Lower lobe of right lung (tissue), 2 donors: ENCODE measurements around the gene CIART. TPM values are rescaled to one million over a fixed set of nuclear protein-coding genes. Genes with fewer than 3 reads are reported as not detected.

Source experiments
- ATAC-seq, 2 donors: fragments of 200-7000 bp; cut with Tn5 transposase; one replicate each; pipeline ENCODE4 v1.9.1; 2020 to 2022; ENCODE audit warnings: mild to moderate bottlenecking in 2 of 2, moderate library complexity in 2 of 2
- DNase-seq: peaks from one replicate; pipeline ENCODE4 v3.0.0-alpha.2; 2020
- H3K27ac ChIP-seq: fragments of 200-600 bp; one replicate; pipeline ENCODE4 v1.8.0; 2022
- H3K27me3 ChIP-seq: fragments of 200-600 bp; one replicate; pipeline ENCODE4 v1.8.0; 2022; ENCODE audit warnings: low read depth
- H3K36me3 ChIP-seq: fragments of 200-600 bp; one replicate; pipeline ENCODE4 v1.8.0; 2022; ENCODE audit warnings: mild to moderate bottlenecking
- H3K4me1 ChIP-seq: fragments of 200-600 bp; one replicate; pipeline ENCODE4 v1.8.0; 2022
- H3K4me3 ChIP-seq: fragments of 200-600 bp; one replicate; pipeline ENCODE4 v1.8.0; 2022; ENCODE audit warnings: mild to moderate bottlenecking
- H3K9me3 ChIP-seq: fragments of 200-600 bp; one replicate; pipeline ENCODE4 v1.8.0; 2022
- CTCF ChIP-seq: fragments of 200-600 bp; IDR thresholded peaks from one replicate; pipeline ENCODE4 v1.8.0; 2022; ENCODE audit warnings: antibody characterized with exemption, mild to moderate bottlenecking
- intact Hi-C: fragments of 100-400 bp; cut with DNase I; formaldehyde crosslinking; loops from one replicate; pipeline ENCODE4 v1.11.0; 2022
- total RNA-seq: library from RNA; stranded (reverse); fragmentation: NEBNext Ultra II Directional; extraction: Animal tissue kit (Norgen Biotek cat#: 25700); gene quantifications from one replicate; pipeline ENCODE4 v1.2.1, GENCODE V29; 2021
- donor health status: DM: no; HTN: yes; CAD: no; lungs with severe emphysema.

CIART gene
- total RNA-seq, 1 donor from 2014 or later, result 6.2 TPM

- H3K9me3 ChIP-seq, result no peaks in the 10 kb centered on the region
- no peaks in the 10 kb centered on the region for H3K27me3 ChIP-seq
- DNase-seq (no peak), ATAC-seq (no peak)
- intact Hi-C loops, result no loop called here
- no peak for TF ChIP-seq CTCF
- no peak overlapping the region for H3K4me3 ChIP-seq
- no peaks in the 10 kb centered on the region for H3K4me1 ChIP-seq
- H3K27ac ChIP-seq, result no peak overlapping the region
- no peaks in the 10 kb centered on the region for H3K36me3 ChIP-seq
These were observed 32.4 kb upstream of the CIART start for GRCh38 chr1:150249936-150250335.

- intact Hi-C loops, result no loop called here
These were observed 26.2 kb upstream of the CIART start for GRCh38 chr1:150256198-150256553.

GRCh38 chr1:150256554-150257341 lies 25.6 kb upstream of the CIART start:
- H3K4me3 ChIP-seq, result no peak overlapping the region
- H3K27ac ChIP-seq, result no peak overlapping the region
- H3K27me3 ChIP-seq, result peaks cover 16% of the 10 kb centered on the region
- H3K9me3 ChIP-seq, result no peaks in the 10 kb centered on the region
- ATAC-seq (no peak), DNase-seq (no peak)
- H3K36me3 ChIP-seq, result no peaks in the 10 kb centered on the region
- intact Hi-C loops, result no loop called here
- no peak for TF ChIP-seq CTCF
- H3K4me1 ChIP-seq, result peaks cover 17% of the 10 kb centered on the region

More at GRCh38 chr1:150256198-150256553, 26.2 kb upstream of the CIART start:
- Histone ChIP-seq H3K27ac (peak overlapping the region; percentile 72), H3K4me1 (peaks cover 17% of the 10 kb centered on the region), H3K27me3 (peaks cover 16% of the 10 kb centered on the region), H3K36me3 (no peaks in the 10 kb centered on the region), H3K4me3 (peak overlapping the region; percentile 44), H3K9me3 (no peaks in the 10 kb centered on the region)
- DNase-seq (no peak), ATAC-seq (no peak)
- no peak for TF ChIP-seq CTCF

- Histone ChIP-seq H3K4me3 (no peak within 1 kb of the TSS), H3K4me1 (peaks cover 17% of the 10 kb centered on the region)
- no peak for DNase-seq
These were observed 24.4 kb upstream of the CIART start, which contains the start of gene CA14 for GRCh38 chr1:150257624-150258585. Gene CA14, plus strand, starts transcription at chr1:150257774. Its CDS starts 355 bp downstream, at chr1:150258129.

More at GRCh38 chr1:150257624-150258585, 24.4 kb upstream of the CIART start, which contains the start of gene CA14:
- H3K36me3 ChIP-seq, result no peaks in the 10 kb centered on the region
- no peak for ATAC-seq
- peaks cover 16% of the 10 kb centered on the region for H3K27me3 ChIP-seq
- H3K9me3 ChIP-seq, result no peaks in the 10 kb centered on the region
- TF ChIP-seq CTCF, result no peak
- intact Hi-C loops, result no loop called here
- H3K27ac ChIP-seq, result no peak within 1 kb of the TSS
